SH-SY5Y (cell line): Measurements from ENCODE around the gene KCTD4.

Experiments
- GATA2 ChIP-seq: IDR thresholded peaks from 2 replicates; pipeline ENCODE4 v1.6.1; 2011; ENCODE audit warnings: mild to moderate bottlenecking, low read depth, low read length
- GATA3 ChIP-seq: IDR thresholded peaks from 2 replicates; pipeline ENCODE4 v1.6.1; 2011; ENCODE audit warnings: low read depth, mild to moderate bottlenecking, low read length, moderate library complexity

DNA sequence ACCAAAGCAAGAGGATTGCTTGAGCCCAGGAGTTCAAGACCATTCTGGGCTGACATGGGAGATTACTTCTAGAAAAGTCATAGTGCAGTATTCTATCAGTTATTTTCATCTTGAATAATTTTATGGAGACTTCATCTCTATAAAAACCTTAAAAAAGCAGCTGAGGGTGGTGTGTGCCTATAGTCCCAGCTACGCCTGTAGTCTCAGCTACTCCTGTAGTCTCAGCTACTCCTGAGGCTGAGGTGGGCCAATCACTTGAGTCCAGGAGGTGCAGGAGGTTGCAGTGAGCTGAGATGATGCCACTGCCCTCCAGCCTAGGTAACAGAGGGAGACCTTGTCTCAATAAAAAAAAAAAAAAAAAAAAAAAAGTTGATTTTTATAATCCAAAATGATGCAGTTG is 22.1 kb upstream of the KCTD4 start:
- TF ChIP-seq GATA3 (no peak), GATA2 (no peak)
